GM12878 (cell line): Measurements from ENCODE around the gene CDK11A. TPM values are rescaled to one million over a fixed set of nuclear protein-coding genes. Genes with fewer than 3 reads are reported as not detected.

Experiments
- ATAC-seq: fragments of 200-7000 bp; cut with Tn5 transposase; 3 replicates; pipeline ENCODE4 v1.9.1; 2020; ENCODE audit warnings: mild to moderate bottlenecking, moderate library complexity
- BruUV-seq: library from RNA; stranded (reverse); fragments of 400-500 nt; replicated peaks from 2 replicates; lab custom pipeline; 2021; lab: Mats Ljungman, UMichigan
- CTCF ChIA-PET: fragments of 300-600 bp; sonication (Branson Sonifier 250); formaldehyde crosslinking; extraction: SDS; loops from one replicate; lab custom pipeline; 2021; ENCODE audit warnings: inconsistent platforms; lab: Yijun Ruan, JAX
- POLR2A ChIA-PET: fragments of 350-600 bp; formaldehyde crosslinking; extraction: SDS; loops from one replicate; lab custom pipeline; 2021; ENCODE audit warnings: inconsistent platforms; lab: Charles Lee
- RAD21 ChIA-PET: fragments of 300-600 bp; sonication (Branson Sonifier 250); formaldehyde crosslinking; loops from one replicate; lab custom pipeline; 2023; ENCODE audit warnings: antibody characterized with exemption; ENCODE audit not compliant: unreplicated experiment; lab: Charles Lee
- SMC1A ChIA-PET: fragments of 300-600 bp; sonication (Branson Sonifier 250); formaldehyde crosslinking; loops from one replicate; lab custom pipeline; 2023; ENCODE audit not compliant: unreplicated experiment, uncharacterized antibody; lab: Charles Lee
- DNase-seq: peaks from one replicate; pipeline ENCODE4 v3.0.0-alpha.2; 2011; ENCODE audit warnings: low read depth, low spot score
- FAIRE-seq: peaks from 3 replicates; lab custom pipeline; 2011; peaks lifted over from hg19 to GRCh38; lab: Jason Lieb, UNC
- H2AFZ ChIP-seq: 2 replicates; pipeline ENCODE4 v1.6.0; 2011; ENCODE audit warnings: low read depth, low read length, control low read depth; ENCODE audit not compliant: control insufficient read depth
- H3K27ac ChIP-seq: 2 replicates; pipeline ENCODE4 v1.5.1; 2011; ENCODE audit warnings: control low read depth; ENCODE audit not compliant: control insufficient read depth, insufficient read depth
- H3K27me3 ChIP-seq, 2 experiments: replicated peaks in 1 of 2; 2 replicates each; pipeline versions ENCODE4 v1.6.0 to v1.6.1; 2011; ENCODE audit warnings: low read length in 1 of 2; ENCODE audit not compliant: control insufficient read depth in 2 of 2, insufficient read depth in 2 of 2
- H3K36me3 ChIP-seq, 2 experiments: 2 replicates each; pipeline ENCODE4 v1.5.1; 2011; ENCODE audit warnings: low read length in 1 of 2; ENCODE audit not compliant: control insufficient read depth in 2 of 2, insufficient read depth in 2 of 2
- H3K4me1 ChIP-seq: 2 replicates; pipeline ENCODE4 v1.6.1; 2011; ENCODE audit warnings: mild to moderate bottlenecking, low read length, moderate library complexity, mixed read lengths; ENCODE audit not compliant: control insufficient read depth, insufficient read depth
- H3K4me2 ChIP-seq: 2 replicates; pipeline ENCODE4 v1.6.0; 2011; ENCODE audit warnings: control low read depth; ENCODE audit not compliant: control insufficient read depth, insufficient read depth
- H3K4me3 ChIP-seq: fragments of 200-600 bp; sonication (generic); 2 replicates; pipeline ENCODE4 v1.5.1; 2016
- H3K79me2 ChIP-seq: 2 replicates; pipeline ENCODE4 v1.6.0; 2011; ENCODE audit warnings: low read length; ENCODE audit not compliant: control insufficient read depth, insufficient read depth
- H3K9ac ChIP-seq: 2 replicates; pipeline ENCODE4 v1.8.0; 2011; ENCODE audit warnings: low read length, control low read depth, mixed read lengths; ENCODE audit not compliant: control insufficient read depth, insufficient read depth
- H3K9me3 ChIP-seq: replicated peaks from 3 replicates; pipeline ENCODE4 v1.5.1; 2011; ENCODE audit warnings: mild to moderate bottlenecking, low read length; ENCODE audit not compliant: control insufficient read depth, insufficient read depth
- H4K20me1 ChIP-seq: 2 replicates; pipeline ENCODE4 v1.6.0; 2011; ENCODE audit not compliant: control insufficient read depth, insufficient read depth
- ATF2 ChIP-seq: IDR thresholded peaks from 2 replicates; pipeline ENCODE4 v1.6.1; 2012; ENCODE audit warnings: low read length, inconsistent platforms
- ATF3 ChIP-seq: IDR thresholded peaks from 2 replicates; pipeline ENCODE4 v1.6.1; 2011; ENCODE audit warnings: low read depth, mild to moderate bottlenecking, low read length, moderate library complexity, borderline replicate concordance; ENCODE audit errors: extremely low read depth
- EP300 ChIP-seq, 2 experiments: fragments of 150-350 bp in 1 of 2; IDR thresholded peaks; 2 replicates each; pipeline ENCODE4 v1.6.1; 2011 to 2012; ENCODE audit warnings: low read depth in 2 of 2, low read length in 2 of 2, borderline replicate concordance in 1 of 2, improper control_type of control experiment in 1 of 2, inconsistent platforms in 1 of 2; ENCODE audit not compliant: control insufficient read depth in 1 of 2
- IKZF1 ChIP-seq: fragments of 450-650 bp; conservative IDR thresholded peaks from 2 replicates; pipeline ENCODE4 v1.6.1; 2017; ENCODE audit warnings: antibody characterized with exemption, mild to moderate bottlenecking
- POLR2A ChIP-seq: IDR thresholded peaks from 2 replicates; pipeline ENCODE4 v1.6.1; 2011; ENCODE audit warnings: low read depth, mild to moderate bottlenecking, low read length
- RAD51 ChIP-seq: fragments of 450-650 bp; IDR thresholded peaks from 2 replicates; pipeline ENCODE4 v1.6.1; 2016; ENCODE audit warnings: moderate library complexity, mild to moderate bottlenecking, inconsistent platforms
- WGBS: methylation state at CpG from one replicate; pipeline ENCODE4 v1.1.6; 2016; ENCODE audit warnings: low lambda C conversion rate; ENCODE audit not compliant: insufficient replicate concordance, insufficient coverage; ENCODE audit errors: missing lambda C conversion rate; 5-methylcytosine and 5-hydroxymethylcytosine counted together
- in situ Hi-C: fragments of 300-500 bp; cut with MboI; formaldehyde crosslinking; loops from 9 replicates; pipeline ENCODE4 v1.14.3; 2018; ENCODE audit warnings: mixed read lengths
- intact Hi-C: fragments of 100-400 bp; cut with micrococcal nuclease; formaldehyde crosslinking; loops from one replicate; pipeline ENCODE4 v1.14.2; 2022; ENCODE audit not compliant: unreplicated experiment
- polyA plus RNA-seq, 11 experiments: library from polyadenylated mRNA; depleted of rRNA in 4 of 11; unstranded in 6 of 11; stranded (reverse) in 5 of 11; fragments of >200 nt; fragmentation: Nextera tagmentation in 4 of 11; fragmentation: Illumina TruSeq in 1 of 11; extraction: Ambion mirVana in 4 of 11; extraction: Trizol in 1 of 11; gene quantifications; 1 replicate in 1 of 11; 2 replicates in 10 of 11; pipeline versions ENCODE4 v1.2.1 to v1.2.3, GENCODE V29; 2011 to 2016; ENCODE audit warnings: inconsistent platforms in 2 of 11, missing spikeins in 2 of 11, low read depth in 1 of 11
- total RNA-seq, 4 experiments: library from RNA; depleted of rRNA in 3 of 4; stranded (reverse); fragments of >200 nt in 3 of 4; fragmentation: Illumina TruSeq in 1 of 4; extraction: Trizol in 1 of 4; gene quantifications; 2 replicates each; pipeline versions ENCODE4 v1.2.1 to v1.2.3, GENCODE V29; 2013 to 2021

The CDK11A gene
- total and polyA plus RNA-seq, 10 of the 15 experiments (the other 5 are each of a cell fraction or from before 2014, with no cell fraction given): 5.1 to 46.0 (median 25.9) TPM

- TF ChIP-seq ATF3 (no peak), RAD51 (no peak), ATF2 (no peak), EP300 (IDR thresholded peaks at IDR 0.05; ENCODE audit: borderline replicate concordance in 1 of 2, control insufficient read depth in 1 of 2, low read depth in 2 of 2, low read length in 2 of 2) (no peak)
These were observed 29.4 kb upstream of the CDK11A start (continued) for GRCh38 chr1:1753607-1754005.

GRCh38 chr1:1752636-1753606 is 28.8 kb upstream of the CDK11A start:
- H3K4me1 ChIP-seq: no peaks in the 10 kb centered on the region
- ChIA-PET SMC1A (interaction anchor here (0.6 to 0.8 kb wide), 2 partner anchors 16 to 24 kb away, joined by 3 read pairs; no protein-coding TSS in a partner anchor), POLR2A (no interaction called here), RAD21 (no interaction called here)
- H4K20me1 ChIP-seq: no peaks in the 10 kb centered on the region
- WGBS: 92% methylated on average over 37 of the region's 37 CpGs
- H3K4me2 ChIP-seq: no peak overlapping the region
- H2AFZ ChIP-seq: no peak overlapping the region
- H3K36me3 ChIP-seq: peaks cover 8 to 29% of the 10 kb centered on the region in 2 experiments; a peak in 3 of 4 replicates
- peak; percentile 34; the same call in 1 of the 2 replicates for TF ChIP-seq POLR2A
- TF ChIP-seq IKZF1: no peak
- TF ChIP-seq, all 136 proteins: peak for 1
- DNase-seq (no peak), ATAC-seq (no peak; the same call in 1 of the 3 replicates), FAIRE-seq (no peak)
- in situ Hi-C loops: no loop called here
- no peaks in the 10 kb centered on the region for H3K9me3 ChIP-seq
- BruUV-seq: no TSS peak
- no peaks in the 10 kb centered on the region for H3K27me3 ChIP-seq
- no peaks in the 10 kb centered on the region for H3K79me2 ChIP-seq
- H3K27ac ChIP-seq: no peak overlapping the region
- CTCF ChIA-PET: no interaction called here
- H3K4me3 ChIP-seq: no peak overlapping the region
- H3K9ac ChIP-seq: no peak overlapping the region
- intact Hi-C loops: no loop called here
